Measurements from ENCODE around the gene CCAR1.
"Not testable (repeated sequence)": the region's sequence is repeated elsewhere in the genome, so short reads cannot be mapped to it uniquely, and the experiment has no call there.

CCAR1 gene

DNA sequence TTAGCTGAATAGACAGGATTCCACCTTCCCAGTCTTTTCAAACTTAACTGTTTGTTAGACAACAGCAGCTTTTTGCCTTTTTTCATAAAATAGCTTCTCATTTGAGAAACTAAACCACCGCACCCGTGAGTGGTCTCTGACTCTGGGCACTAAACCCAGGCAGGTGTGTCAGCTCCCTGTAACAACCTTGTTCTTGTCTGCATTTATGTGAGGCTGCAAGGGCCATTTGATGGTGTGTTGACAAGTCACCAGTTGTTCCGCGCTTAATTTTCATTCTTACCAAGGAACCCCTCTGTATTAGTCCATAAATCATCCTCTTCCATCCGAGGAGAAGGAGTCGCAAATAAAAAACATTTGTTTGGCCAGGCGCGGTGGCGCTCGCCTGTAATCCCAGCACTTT, 107.8 kb downstream of the CCAR1 start:
- DNase-seq (ENCODE audit: low spot score): no peak

DNA sequence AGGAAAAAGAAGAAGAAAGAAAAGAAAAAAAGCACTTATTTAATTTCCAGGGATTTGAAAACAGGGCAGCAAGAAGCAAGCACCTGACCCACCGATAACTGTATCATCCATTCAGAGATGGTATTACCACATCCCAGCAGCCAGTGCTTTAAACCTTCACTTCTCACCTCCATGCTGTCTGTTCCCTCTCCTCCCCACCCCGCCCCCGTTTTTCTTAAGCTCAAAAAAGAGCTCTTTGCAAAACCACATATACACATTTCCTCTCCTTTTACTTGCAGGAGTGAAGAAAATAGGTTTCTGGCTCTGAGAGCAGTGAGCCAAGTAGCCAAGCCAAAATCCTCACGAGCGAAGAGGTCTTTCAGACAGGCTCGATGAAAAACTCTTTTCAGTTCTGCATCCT, 108.5 kb downstream of the CCAR1 start:
- no peak for DNase-seq (ENCODE audit: low spot score)

DNA sequence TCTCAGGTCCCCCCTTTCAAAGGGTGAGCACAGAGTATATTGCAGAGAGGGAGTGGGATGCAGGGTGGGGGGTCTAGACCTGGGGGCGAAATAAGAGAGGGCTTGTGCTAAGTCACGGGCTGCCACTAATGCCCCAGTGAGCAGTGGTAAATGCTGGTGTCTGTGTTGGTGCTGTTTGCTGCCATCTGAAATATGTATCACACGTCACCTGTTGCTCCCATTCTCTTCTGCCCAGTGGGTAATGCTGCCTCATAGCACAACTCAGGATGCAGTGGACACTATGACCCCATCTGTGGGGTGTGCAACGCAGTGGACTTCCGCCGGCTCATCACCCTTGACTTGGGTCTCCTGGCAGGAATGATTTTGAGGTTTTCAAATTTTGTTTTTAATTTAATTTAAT, 108.9 kb downstream of the CCAR1 start:
- DNase-seq (ENCODE audit: low spot score): no peak

DNA sequence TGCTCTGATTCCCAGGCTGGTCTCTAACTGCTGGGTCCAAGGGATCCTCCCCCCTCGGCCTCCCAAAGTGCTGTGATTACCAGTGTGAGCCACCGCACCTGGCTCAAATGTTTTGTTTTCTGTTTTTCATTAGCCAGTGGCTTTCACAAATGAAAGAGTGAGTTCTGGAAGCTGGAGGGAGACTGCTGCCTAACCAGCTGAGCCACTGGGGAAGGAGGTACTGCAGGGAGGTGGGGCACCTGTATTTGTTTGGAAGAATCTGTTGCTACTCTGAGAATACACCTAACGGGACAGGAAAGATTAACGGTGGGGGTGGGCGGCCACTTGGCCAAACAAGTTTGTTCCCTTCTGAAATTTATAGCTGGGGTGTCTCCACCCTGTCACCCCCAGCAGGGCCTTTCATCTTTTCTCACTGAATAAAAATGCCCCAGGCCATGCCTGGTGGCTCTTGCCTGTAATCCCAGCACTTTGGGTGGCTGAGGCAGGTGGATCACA, 111.0 kb downstream of the CCAR1 start:
- no peak for DNase-seq (ENCODE audit: low spot score)

DNA sequence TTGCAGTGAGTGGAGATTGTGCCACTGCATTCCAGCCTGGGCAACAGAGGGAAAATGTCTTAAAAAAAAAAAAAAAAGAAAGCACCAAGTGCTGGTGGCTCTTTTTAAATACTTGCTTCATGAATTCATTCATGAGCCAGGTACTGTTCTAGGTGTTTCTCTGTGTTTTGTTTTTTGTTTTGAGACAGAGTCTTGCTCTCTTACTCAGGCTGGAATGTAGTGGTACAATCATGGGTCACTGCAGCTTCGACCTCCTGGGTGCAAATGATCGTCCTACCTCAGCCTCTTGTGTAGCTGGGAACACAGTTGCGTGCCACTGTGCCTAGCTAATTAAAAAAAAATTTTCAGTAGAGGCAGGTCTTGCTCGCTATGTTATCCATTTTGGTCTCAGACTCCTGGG, 111.6 kb downstream of the CCAR1 start:
- no peak for DNase-seq (ENCODE audit: low spot score)

DNA sequence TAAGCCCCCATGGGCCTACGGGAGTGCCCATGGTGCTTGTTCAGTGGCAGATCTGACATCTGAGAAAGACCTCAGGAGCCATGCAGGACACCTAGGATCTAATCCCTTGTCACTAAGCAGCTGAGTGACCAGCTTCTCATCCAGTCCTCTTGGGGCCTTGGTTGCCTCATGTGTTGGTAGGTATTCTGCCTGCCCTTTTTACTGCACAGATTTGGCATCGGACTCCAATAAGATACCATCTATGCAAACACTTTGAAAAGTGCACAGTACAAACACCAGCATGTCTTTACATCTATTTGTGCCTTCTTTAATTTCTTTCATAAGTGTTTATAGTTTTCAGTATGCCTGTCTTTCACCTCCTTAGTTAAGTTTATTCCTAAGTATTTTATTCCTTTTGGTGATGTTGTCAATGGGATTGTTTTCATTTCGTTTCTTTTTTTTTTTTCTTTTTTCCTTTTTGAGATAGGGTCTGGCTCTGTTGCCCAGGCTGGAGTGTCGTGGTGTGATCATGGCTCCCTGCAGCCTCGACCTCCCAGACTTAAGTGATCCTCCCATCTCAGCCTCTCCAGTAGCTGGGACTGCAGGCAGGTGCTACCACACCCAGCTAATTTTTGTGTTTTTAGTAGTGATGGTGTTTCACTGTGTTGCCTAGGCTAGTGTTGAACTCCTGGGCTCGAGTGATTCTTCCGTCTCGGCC, 116.7 kb downstream of the CCAR1 start:
- no peak for DNase-seq (ENCODE audit: low spot score)

DNA sequence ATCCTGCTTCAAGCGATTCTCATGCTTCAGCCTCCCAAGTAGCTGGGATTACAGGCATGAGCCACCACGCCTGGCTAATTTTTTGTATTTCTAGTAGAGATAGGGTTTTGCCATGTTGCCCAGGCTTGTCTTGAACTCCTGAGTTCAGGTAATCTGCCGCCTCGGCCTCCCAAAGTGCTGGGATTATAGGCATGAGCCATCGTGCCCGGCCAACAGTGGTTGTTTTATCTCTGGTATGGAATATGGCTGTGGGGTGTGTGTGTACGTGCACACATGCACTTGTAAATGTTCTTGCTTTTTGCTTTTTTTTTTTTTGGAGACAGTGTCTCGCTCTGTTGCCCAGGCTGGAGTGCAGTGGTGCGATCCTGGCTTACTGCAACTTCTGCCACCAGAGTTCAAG, 119.6 kb downstream of the CCAR1 start:
- DNase-seq (ENCODE audit: low spot score): not testable (repeated sequence)
